Transverse colon (tissue), 4 donors: ENCODE data around the gene ACER3.

Experiments
- CTCF ChIP-seq, 5 experiments: fragments of 200-600 bp in 3 of 5; fragments of 450-650 bp in 2 of 5; sonication (generic) in 3 of 5; IDR thresholded peaks; 1 replicate in 2 of 5; 2 replicates in 3 of 5; pipeline ENCODE4 v1.5.1; 2016 to 2017; ENCODE audit warnings: antibody characterized with exemption in 5 of 5, inconsistent platforms in 3 of 5, mild to moderate bottlenecking in 2 of 5, moderate library complexity in 1 of 5
- POLR2AphosphoS5 ChIP-seq, 3 donors: sonication (generic); formaldehyde crosslinking; IDR thresholded peaks; one replicate each; pipeline ENCODE4 v1.6.1; 2016; ENCODE audit warnings: antibody characterized with exemption in 3 of 3

- TF ChIP-seq CTCF (IDR thresholded peaks at IDR 0.05), result no peak
- TF ChIP-seq POLR2AphosphoS5 (IDR thresholded peaks at IDR 0.05), result no peak
These were observed 38.3 kb upstream of the ACER3 start for GRCh38 chr11:76822406-76822805.
